K562 (cell line): ENCODE data around the gene GALNT17.

Experiments
- BACH1 ChIP-seq: fragments of 200-800 bp; sonication (Bioruptor generic); IDR thresholded peaks from 2 replicates; pipeline ENCODE4 v1.6.1; 2016; ENCODE audit warnings: missing genetic modification characterization, missing compliant biosample characterization
- IFI16 ChIP-seq: fragments of 250-450 bp; sonication (Bioruptor Pico); IDR thresholded peaks from 2 replicates; pipeline ENCODE4 v2.1.2; 2022; ENCODE audit warnings: mild to moderate bottlenecking, inconsistent platforms
- MXI1 ChIP-seq: IDR thresholded peaks from 2 replicates; pipeline ENCODE4 v1.6.1; 2011; ENCODE audit warnings: low read depth, mild to moderate bottlenecking, improper control_type of control experiment, low read length
- SIX5 ChIP-seq, 2 experiments: IDR thresholded peaks; 2 replicates each; pipeline ENCODE4 v1.6.1; 2011; ENCODE audit warnings: low read length in 2 of 2, borderline replicate concordance in 1 of 2, low read depth in 1 of 2, mild to moderate bottlenecking in 1 of 2, moderate library complexity in 1 of 2; ENCODE audit not compliant: insufficient read depth in 1 of 2
- SREBF2 ChIP-seq: sonication (generic); formaldehyde crosslinking; IDR thresholded peaks from 2 replicates; pipeline ENCODE4 v1.4.0; 2020; ENCODE audit warnings: mild to moderate bottlenecking, missing genetic modification reagents
- TCF7L2 ChIP-seq: fragments of 150-350 bp; IDR thresholded peaks from 2 replicates; pipeline ENCODE4 v1.6.1; 2016; ENCODE audit warnings: low read depth, mild to moderate bottlenecking, low read length, moderate library complexity
- TF ChIP-seq, protein P1 (sequence below), 2 experiments: fragments of 450-650 bp; formaldehyde crosslinking in 1 of 2; IDR thresholded peaks; 2 replicates each; pipeline versions ENCODE4 v1.4.0 to v1.6.1; 2014 to 2020; ENCODE audit warnings: mild to moderate bottlenecking in 2 of 2, borderline replicate concordance in 1 of 2, low read depth in 1 of 2

- no peak for TF ChIP-seq TCF7L2
- TF ChIP-seq SIX5 (IDR thresholded peaks at IDR 0.05; ENCODE audit: borderline replicate concordance in 1 of 2, insufficient read depth in 1 of 2, low read depth in 1 of 2, low read length in 2 of 2), result no peak
- TF ChIP-seq SREBF2 (CRISPR knock-in tag), result no peak
- TF ChIP-seq MXI1, result no peak
- TF ChIP-seq, protein P1, sequence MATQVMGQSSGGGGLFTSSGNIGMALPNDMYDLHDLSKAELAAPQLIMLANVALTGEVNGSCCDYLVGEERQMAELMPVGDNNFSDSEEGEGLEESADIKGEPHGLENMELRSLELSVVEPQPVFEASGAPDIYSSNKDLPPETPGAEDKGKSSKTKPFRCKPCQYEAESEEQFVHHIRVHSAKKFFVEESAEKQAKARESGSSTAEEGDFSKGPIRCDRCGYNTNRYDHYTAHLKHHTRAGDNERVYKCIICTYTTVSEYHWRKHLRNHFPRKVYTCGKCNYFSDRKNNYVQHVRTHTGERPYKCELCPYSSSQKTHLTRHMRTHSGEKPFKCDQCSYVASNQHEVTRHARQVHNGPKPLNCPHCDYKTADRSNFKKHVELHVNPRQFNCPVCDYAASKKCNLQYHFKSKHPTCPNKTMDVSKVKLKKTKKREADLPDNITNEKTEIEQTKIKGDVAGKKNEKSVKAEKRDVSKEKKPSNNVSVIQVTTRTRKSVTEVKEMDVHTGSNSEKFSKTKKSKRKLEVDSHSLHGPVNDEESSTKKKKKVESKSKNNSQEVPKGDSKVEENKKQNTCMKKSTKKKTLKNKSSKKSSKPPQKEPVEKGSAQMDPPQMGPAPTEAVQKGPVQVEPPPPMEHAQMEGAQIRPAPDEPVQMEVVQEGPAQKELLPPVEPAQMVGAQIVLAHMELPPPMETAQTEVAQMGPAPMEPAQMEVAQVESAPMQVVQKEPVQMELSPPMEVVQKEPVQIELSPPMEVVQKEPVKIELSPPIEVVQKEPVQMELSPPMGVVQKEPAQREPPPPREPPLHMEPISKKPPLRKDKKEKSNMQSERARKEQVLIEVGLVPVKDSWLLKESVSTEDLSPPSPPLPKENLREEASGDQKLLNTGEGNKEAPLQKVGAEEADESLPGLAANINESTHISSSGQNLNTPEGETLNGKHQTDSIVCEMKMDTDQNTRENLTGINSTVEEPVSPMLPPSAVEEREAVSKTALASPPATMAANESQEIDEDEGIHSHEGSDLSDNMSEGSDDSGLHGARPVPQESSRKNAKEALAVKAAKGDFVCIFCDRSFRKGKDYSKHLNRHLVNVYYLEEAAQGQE (IDR thresholded peaks at IDR 0.05; ENCODE audit: borderline replicate concordance), result no peak
- TF ChIP-seq, protein P1 (CRISPR knock-in tag; IDR thresholded peaks at IDR 0.05; ENCODE audit: low read depth), result no peak
- TF ChIP-seq IFI16 (CRISPR knock-in tag), result no peak
- TF ChIP-seq BACH1 (tag), result no peak
Measured at GRCh38 chr7:71710442-71710841, 578.5 kb downstream of the GALNT17 start.
